ENCODE results near the gene UBE4A.
"Not testable (repeated sequence)": the region's sequence is repeated elsewhere in the genome, so short reads cannot be mapped to it uniquely, and the experiment has no call there.

The UBE4A gene

DNA sequence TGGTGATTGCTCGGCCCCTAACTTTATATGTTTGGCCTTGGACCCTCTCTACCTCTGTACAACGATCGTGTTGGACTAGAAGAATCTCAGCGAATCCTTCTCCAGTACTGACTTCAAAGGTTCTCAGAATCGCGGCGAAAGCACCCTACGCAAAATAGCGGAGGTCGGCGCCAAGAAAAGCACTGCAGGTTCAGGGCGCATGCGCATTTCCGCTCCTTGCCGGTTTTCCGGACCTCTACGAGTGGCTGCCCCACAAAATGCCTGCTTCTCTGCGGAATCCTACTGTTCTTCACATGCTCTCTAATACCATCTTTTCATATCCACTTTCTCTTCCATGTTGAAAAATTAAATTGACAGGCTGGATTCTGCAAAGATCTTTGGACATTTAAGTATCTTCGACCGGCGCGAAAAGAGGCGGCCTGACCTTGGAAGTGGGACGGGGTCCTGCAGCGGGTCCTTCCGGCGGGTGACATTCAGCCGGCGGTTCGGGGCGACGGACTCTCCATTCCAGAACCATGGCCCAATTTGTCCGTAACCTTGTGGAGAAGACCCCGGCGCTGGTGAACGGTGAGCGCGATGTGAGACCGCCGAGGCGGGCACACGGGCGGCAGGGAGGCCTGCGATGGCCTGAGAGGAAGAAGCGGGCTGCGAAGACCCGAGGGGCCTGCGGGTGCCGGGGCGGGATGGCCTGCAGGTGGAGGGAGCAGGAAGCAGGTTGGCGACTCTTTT, 41.9 kb downstream of the UBE4A start, which contains the start of gene ATP5MG:
Gene ATP5MG, plus strand, starts transcription at position 456 of the 729 bp plus-strand sequence. Its CDS starts 60 bp downstream, at position 516.
- DNase-seq (ENCODE audit: low spot score), result peak; percentile 93

DNA sequence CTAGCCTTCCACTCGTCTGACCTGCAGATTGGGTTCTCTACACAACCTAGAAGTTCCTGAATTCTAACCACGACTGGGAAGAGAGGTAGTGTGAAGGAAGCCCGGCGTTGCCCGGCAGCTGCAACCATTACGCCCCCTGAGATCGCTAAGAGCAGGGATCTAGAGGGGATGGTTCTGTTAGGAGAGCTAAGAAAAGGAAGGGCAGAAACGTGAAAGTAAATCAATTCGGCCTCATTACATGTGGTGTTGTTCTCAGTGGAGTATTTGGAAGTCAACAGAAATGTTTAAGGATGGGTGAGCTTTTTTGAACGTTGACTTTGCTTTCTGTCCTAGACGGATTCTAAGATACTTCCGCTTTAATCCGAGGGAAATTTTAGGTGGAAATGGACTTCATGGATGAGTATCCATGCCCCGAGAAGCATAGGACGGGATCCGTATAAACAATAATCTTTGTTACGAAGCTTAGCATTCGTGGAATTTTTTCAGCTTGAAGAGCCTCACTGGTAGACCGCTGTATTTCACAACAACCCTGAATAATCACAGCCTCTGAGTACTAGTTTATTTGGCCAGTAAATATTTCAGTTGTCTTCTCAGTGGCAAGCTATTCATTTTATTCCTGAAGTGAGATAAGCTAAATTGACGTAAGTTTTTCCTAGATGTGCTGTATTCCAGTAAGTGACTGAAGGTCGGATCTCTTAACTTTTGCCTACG, 42.6 kb downstream of the UBE4A start:
- no peak for DNase-seq (ENCODE audit: low spot score)

DNA sequence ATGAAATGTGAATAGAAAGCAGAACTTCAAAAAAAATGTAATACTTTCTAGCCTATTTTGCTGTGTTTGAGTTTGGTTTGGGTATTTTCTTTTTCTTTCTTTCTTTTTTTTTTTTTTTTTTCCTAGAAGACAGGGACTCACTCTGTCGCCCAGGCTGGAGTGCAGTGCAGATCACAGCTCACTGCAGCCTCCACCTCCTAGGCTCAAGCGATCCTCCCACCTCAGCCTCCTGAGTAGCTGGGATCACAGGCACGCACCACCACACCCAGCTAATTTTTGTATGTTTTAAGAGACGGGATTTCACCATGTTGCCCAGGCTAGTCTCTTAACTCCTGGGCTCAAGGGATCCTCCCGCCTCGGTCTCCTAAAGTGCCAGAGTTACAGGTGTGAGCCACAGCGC, 43.2 kb downstream of the UBE4A start:
- not testable (repeated sequence) for DNase-seq (ENCODE audit: low spot score)

DNA sequence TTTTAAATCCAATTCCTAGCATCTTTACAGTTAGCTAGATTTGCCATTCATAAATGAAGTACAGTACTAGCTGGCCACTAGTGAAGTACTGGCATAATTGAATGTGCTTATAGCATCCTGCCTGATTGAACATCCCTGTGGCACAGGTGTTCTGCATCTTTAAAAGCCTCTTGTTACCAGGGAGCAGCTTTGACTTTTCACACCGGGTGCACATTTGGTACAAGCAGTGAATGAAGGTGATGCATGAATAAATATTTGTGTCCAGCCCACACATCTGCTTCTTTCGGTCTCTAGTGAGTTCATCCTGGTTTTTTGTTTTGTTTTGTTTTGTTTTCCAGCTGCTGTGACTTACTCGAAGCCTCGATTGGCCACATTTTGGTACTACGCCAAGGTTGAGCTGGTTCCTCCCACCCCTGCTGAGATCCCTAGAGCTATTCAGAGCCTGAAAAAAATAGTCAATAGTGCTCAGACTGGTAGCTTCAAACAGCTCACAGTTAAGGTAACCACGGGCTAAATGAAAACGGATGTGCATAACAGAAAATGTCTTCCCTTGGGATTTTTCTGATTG, 47.3 kb downstream of the UBE4A start:
- no peak for DNase-seq (ENCODE audit: low spot score)

DNA sequence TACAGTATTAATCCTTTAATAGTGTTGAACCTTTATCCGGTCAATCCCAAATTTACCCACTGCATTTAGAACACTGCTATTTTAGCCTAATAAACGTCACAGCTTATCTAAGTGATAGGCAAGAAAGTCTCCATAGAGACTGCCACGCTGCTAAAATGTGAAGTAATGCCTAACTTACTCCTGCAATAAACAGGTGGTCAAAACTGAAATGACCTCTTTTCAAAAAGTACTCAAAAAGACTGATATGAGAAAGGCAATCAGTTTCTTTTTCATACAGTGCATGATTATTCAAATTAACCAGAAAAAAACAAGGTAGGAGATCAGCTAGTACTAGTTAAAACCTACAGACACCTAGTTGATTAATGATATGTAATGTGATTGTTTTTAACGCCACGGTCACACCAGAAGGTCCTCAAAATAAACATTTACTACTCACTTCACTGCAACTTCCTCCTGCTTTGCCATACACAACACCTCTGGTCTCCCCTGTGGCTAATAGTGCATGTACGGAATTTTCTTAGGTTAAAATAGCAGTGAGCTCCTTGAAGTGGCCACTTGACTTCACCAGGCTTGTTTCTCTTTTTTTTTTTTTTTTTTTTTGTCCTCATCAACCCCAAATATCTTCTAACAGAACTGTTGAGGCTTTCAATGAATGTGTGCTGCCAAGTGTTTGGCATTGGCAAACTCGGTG, 50.8 kb downstream of the UBE4A start:
- DNase-seq (ENCODE audit: low spot score), result no peak

DNA sequence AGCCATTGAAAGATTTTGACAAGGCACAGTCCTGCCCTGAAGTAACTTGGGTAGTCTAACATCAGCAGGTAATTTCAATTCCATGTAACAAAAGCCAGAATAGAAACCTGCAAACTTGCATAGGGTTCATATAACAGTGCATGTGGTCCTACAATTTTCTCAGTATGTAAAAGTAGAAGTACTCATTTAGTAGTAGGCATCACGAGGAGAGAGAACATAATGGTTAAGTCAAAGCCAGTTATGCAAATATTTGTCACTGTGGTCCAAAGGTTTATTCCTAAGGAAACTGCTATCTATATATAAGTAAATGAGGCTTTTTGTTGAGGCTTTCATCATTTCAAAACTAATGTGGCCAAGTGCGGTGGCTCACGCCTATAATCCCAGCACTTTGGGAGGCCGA, 52.1 kb downstream of the UBE4A start:
- no peak for DNase-seq (ENCODE audit: low spot score)

DNA sequence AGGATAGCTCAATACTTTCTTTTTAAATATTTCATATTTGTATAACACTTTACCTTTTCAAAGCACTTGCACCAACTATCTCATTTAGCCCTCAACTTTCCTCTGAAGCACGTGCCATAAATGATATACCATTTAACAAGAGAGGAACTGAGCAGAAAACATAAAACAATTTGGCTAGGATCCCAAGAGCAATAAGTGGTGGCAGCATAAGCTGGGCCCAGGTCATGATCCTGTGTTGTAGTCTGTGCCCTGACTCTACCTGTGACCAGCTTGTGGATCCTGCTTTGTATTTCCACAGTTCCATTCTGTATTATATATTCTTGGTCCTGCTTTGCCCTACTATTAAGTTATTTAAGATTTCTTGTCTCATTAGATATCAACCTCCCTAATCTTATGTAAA, 53.5 kb downstream of the UBE4A start:
- no peak for DNase-seq (ENCODE audit: low spot score)

DNA sequence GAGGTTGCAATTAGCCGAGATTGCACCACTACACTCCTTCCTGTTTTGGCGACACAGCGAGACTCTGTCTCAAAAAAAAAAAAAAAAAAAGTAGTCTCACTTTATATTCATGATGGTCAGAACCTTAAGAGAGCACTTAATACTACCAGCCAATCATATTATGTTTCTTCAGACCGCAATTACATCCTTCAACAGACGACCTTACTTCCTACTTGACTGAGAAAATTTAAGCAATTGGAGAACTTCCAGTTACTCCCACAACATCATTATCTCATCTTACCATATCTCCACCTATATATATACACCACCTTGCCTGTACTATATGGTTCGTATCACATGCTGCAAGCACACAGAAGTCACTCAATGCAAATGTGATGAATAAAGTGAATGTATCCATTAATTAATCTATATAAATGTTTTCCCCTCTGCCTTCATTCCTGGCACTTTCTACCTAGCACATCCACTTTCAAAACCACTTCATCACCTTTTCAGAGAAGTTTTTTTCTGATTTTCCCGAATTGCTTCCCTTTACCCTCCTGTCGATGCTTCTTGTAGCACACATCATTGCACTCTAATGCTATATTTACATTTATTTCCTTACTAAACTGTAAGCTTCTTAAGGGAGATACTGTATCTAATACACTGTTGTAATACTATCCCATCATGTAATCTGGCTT, 55.8 kb downstream of the UBE4A start:
- DNase-seq (ENCODE audit: low spot score), result no peak

DNA sequence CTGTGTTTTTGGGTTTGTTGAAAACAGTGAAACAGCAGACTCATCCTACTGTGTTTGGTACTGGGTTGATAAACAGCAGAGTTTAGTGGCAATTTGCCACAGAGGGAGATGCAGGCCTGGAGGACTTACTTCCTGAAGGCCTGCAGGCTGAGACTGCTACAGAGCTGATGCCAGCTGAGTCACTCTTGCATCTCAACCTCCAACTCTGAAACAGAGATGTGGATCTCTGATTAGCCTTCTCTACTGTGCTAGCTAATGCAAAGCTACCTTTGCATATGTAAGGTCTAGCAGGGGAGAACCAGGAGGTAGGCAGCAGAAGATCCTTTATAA, 56.3 kb downstream of the UBE4A start:
- peak; percentile 33 for DNase-seq (ENCODE audit: low spot score)

DNA sequence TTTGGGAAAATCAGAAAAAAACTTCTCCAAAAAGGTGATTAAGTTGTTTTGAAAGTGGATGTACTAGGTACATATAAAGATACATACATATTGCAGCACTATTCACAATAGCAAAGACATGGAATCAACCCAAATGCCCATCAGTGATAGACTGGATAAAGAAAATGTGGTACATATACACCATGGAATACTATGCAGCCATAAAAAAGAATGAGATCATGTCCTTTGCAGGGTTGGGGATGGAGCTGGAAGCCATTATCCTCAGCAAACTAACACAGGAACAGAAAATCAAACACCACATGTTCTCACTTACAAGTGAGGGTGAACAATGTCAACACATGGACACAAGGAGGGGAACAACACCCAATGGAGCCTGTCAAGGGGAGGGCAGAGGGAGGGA, 57.5 kb downstream of the UBE4A start:
- DNase-seq (ENCODE audit: low spot score), result not testable (repeated sequence)

DNA sequence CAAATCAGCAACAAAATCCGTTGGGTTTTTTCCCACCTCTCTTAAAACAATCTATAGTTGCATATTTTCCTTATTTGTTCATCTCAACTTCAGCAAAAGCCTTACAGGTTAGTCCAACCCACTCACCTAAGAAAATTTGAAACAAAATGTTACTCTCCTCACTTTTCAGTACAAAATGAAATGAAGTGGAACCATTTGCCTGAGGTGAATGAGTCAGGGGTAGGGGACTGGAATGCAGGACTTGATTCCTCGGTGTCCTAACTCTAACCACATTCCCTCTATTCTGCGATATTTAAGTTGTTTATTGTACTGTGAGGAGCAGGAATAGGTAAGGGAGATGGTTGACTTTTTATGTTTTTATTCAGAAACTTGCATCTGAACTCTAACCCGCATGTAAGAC, 58.4 kb downstream of the UBE4A start:
- no peak for DNase-seq (ENCODE audit: low spot score)

DNA sequence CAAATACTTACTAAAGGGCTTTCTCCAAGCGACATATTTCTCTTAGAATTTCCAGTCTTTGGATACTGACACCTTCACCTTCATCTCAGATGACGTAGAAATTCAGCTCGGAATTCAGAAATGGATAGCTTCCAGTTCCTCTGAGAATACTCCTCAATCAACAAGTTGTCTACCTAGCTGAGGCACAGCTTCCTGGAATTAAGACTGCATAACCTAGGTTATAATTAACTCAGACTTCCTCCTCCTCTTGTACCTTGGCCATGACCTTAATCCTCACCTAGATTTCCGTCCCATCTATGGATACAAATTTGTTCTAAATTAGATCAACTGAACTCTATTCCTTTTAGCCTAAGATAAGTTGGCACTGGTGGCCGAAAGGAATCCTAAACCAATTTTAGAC, 59.4 kb downstream of the UBE4A start:
- DNase-seq (ENCODE audit: low spot score), result no peak

DNA sequence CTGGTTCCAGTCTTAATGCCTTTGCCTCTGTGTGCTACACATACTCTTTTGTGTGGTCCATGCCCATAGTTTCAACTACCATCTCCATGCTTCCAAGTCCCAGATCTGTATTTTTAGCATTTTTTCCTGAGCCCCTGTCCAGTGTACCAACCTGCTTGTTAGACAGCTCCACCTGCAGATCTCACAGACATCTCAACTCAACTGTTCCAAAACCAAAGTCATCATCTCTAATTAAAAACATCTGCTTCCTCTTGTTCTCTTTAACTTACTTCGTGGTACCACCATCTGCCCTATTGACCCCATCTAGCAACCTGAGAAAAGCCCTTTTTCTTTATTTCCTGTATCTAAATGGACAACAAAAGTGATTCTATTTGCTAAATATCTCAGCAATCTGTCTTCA, 68.3 kb downstream of the UBE4A start:
- no peak for DNase-seq (ENCODE audit: low spot score)

DNA sequence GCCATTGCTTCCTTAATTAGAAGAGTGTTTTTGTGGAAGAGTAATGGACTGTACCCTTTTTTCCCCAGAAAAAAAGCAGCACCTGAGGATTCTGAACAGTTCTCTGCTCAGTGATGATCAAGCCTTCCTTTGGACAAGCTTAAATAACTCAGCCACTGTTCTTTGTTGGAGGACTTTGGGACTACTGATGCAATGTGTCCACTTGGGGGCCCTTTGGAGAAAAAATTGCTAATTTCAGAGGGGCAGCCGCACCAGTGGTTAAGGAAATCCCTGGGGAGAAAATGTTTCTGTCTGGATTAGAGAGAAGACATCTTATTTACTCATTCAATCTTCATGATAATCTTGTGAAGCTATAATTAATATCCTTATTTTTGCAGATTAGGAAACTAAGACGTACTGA, 71.6 kb downstream of the UBE4A start:
- DNase-seq (ENCODE audit: low spot score), result no peak

DNA sequence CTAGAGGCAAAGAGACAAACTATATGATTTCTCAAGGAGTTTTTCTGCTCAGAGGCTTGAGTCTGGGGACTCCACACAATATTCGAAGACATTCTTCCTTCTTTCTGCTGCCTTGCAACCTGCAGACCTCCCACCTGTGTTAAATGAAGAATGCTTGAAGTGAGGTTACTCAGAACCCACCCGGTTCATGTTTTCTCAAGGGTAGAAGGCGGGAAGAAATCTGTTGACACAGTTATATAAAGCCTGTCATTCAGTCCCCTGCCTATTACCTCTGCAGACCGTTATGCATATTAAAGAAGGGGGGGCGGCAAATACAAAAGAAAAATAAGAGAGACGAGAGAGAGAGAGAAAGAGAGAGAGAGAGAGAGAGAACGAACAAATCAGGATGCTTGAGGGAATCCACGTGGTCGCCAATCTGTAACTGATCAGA, 74.7 kb downstream of the UBE4A start:
- peak; percentile 57 for DNase-seq (ENCODE audit: low spot score)

DNA sequence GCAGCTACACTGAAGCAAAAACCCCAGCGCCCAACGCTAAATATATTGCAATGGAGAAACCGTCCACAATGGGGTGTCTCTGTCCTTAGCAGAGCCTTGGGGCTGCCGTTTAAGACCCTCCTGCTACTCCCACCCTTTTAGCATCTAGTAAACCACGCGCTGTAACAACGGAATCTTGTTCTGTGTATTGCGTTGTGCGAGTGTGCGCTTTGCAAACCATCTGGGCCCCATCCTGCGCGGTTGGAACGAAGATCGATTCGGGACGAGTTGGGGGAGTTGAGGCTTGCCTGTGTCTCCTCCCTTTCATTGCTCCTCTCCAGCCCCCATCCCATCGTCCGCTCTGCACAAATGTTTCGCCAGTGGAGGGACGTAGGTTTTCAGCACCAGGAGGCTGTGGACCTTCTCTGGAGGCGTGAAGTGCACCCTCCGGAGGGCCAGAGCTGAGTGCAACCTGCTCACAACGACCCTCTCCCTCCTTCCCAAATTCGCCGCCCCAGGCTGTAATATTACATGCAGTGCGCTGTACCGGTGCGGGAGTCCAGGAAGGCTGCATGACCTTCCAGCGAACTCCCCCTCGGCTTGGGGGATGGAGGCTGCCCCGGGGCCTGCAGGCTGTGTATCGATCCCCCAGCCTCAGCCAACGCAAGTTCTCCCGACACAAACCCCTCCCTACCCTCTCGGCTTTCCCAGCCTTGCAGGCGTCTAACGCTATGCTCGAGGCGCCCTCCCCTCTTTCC, 75.3 kb downstream of the UBE4A start:
- no peak for DNase-seq (ENCODE audit: low spot score)

DNA sequence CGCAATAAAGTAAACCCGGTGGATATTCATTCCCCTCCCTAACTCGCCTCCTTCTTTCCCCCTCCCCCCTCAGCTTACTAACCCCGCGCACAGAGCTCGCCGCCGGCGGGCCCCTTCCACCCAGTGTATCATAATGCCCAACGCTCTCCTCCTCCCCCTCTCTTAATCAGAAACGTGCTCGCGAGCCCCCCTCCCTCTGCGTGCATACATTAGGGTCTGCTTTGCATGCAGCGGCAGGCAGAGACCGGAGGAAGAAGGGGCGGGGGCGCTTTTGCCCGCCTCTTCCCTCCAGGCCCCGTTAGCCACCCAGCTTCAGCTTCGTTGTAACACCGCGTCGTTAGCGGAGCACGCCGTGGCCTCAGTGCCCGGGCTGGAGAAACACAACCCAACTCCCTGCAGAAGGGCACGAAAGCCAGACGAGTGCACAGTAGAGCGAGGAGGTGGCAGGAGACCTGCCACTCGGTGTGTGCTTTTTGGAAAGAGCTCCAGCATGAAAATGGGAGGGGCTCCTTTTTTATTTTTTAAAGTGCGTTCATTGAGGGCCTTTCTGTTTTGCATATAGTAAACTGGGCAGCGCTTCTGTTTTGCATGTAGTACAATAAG, 76.0 kb downstream of the UBE4A start:
- DNase-seq (ENCODE audit: low spot score), result peak; percentile 60

DNA sequence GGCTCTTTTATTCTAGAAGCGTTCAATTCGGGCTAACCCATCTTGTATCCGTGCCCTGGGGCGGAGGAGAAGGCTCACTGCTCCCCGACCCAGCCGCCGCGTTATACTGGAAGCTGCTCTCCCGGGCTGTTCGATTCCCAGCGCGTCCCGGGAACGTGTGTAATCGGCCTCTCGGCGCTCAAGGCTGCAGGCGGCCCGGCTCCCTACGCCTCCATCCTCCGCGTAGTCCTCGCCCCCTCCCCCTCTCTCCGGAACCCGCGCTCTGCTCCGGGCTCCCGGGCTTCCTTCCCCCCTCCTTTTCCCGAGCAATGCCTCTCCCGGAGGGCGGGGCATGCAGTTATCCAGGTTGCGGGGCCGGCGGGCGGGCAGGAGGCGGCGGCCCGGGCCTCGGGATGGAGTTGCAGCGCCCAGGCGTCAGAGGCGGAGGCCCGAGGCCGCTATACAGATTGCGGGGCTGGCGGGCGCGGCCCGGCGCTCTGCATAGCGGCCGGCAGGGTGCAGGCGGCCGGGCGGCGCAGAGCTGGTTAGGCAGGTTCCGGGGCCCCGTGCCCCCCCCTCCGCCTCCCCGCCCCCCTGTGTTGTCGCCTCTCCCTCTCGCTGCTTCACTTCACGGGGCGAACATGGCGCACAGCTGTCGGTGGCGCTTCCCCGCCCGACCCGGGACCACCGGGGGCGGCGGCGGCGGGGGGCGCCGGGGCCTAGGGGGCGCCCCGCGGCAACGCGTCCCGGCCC, 76.7 kb downstream of the UBE4A start, which contains the start of gene KMT2A:
Gene KMT2A, plus strand, starts transcription at position 600 of the 732 bp plus-strand sequence. Its CDS starts 21 bp downstream, at position 621.
- peak; percentile 94 for DNase-seq (ENCODE audit: low spot score)

DNA sequence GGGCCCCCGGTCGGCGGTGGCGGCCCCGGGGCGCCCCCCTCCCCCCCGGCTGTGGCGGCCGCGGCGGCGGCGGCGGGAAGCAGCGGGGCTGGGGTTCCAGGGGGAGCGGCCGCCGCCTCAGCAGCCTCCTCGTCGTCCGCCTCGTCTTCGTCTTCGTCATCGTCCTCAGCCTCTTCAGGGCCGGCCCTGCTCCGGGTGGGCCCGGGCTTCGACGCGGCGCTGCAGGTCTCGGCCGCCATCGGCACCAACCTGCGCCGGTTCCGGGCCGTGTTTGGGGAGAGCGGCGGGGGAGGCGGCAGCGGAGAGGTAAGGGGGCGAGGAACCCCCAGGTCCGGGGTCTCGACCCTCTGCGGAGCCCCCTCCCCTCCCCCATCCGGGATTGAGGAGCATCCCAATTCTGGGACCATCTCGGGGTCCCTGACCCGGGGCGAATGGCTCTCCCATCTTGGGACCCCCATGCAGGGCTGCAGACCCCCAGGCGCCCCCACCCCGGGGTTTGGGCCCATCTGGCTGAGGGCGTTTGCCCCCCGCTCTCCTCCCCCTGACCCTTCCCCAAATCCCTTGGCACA, 77.3 kb downstream of the UBE4A start:
- DNase-seq (ENCODE audit: low spot score), result peak; percentile 39
